Stimulated activated effector memory CD8-positive, alpha-beta T cell treated with anti-CD3 and anti-CD28 coated beads, Interleukin-12 subunit alpha, Interleukin-12 subunit beta, amount 100 ng/mL, for 72 hours (primary cell): ENCODE data around the gene LCP1.

Experiments
- ATAC-seq: fragments of 150-1000 bp; cut with Tn5 transposase; 2 replicates; pipeline ENCODE4 v1.10.0; 2021
- DNase-seq, 2 donors: peaks; one replicate each; pipeline ENCODE4 v3.0.0; 2021 to 2022; ENCODE audit warnings: low spot score in 2 of 2
- H3K27ac Mint-ChIP-seq: one replicate; pipeline ENCODE4 v1.8.0; 2022; ENCODE audit warnings: mild to moderate bottlenecking, mixed read lengths
- H3K36me3 Mint-ChIP-seq: one replicate; pipeline ENCODE4 v1.8.0; 2022; ENCODE audit warnings: mild to moderate bottlenecking, mixed read lengths
- H3K4me1 Mint-ChIP-seq: one replicate; pipeline ENCODE4 v1.8.0; 2022; ENCODE audit warnings: mixed read lengths
- H3K4me3 Mint-ChIP-seq: one replicate; pipeline ENCODE4 v1.8.0; 2022; ENCODE audit warnings: mild to moderate bottlenecking, mixed read lengths
- H3K9me3 Mint-ChIP-seq: one replicate; pipeline ENCODE4 v1.8.0; 2022; ENCODE audit warnings: mixed read lengths

The LCP1 gene

DNA sequence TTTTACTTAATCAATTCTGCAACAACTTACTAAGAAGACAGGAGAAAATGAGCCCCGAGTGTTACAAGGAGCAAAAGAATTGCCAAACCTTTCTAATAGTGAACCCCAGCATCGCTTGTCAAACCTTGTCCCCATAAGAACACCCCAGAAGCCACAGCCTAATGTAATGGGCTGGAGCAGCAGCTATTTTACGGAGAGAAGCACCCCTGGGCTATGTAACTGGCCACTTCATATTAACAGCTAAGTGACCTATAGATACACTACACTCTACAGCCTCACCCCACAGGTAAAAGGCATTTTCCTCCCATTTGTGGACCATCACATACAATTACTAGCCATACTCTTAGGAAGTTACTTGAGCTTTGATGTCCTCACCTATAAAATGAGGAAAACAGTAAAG, 49.9 kb downstream of the LCP1 start:
- no peak overlapping the region for H3K4me3 Mint-ChIP-seq
- ATAC-seq = no peak
- H3K4me1 Mint-ChIP-seq = peaks cover 31% of the 10 kb centered on the region
- no peak for DNase-seq
- H3K36me3 Mint-ChIP-seq = peaks cover 100% of the 10 kb centered on the region
- no peaks in the 10 kb centered on the region for H3K9me3 Mint-ChIP-seq
- H3K27ac Mint-ChIP-seq = peak overlapping the region; percentile 78

DNA sequence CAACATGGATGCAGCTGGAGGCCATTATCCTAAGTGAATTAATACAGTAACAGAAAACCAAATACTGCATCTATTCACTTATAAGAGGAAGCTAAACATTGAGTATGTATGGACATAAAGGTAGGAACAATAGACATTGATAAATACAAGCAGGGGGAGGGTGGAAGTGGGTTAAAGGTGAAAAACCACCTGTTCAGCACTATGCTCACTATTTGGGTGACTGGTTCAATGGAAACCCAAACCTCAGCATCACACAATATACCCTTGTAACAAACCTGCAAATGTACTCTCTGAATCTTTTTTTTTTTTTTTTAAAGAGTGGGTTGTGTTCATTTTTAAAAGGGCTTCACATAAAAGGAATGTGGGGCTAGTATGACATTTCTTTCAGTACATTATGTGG, 50.3 kb downstream of the LCP1 start:
- DNase-seq (no peak), ATAC-seq (no peak)
- Mint-ChIP-seq H3K9me3 (no peaks in the 10 kb centered on the region), H3K27ac (peak overlapping the region; percentile 46), H3K4me3 (no peak overlapping the region), H3K36me3 (peaks cover 100% of the 10 kb centered on the region), H3K4me1 (peaks cover 31% of the 10 kb centered on the region)

DNA sequence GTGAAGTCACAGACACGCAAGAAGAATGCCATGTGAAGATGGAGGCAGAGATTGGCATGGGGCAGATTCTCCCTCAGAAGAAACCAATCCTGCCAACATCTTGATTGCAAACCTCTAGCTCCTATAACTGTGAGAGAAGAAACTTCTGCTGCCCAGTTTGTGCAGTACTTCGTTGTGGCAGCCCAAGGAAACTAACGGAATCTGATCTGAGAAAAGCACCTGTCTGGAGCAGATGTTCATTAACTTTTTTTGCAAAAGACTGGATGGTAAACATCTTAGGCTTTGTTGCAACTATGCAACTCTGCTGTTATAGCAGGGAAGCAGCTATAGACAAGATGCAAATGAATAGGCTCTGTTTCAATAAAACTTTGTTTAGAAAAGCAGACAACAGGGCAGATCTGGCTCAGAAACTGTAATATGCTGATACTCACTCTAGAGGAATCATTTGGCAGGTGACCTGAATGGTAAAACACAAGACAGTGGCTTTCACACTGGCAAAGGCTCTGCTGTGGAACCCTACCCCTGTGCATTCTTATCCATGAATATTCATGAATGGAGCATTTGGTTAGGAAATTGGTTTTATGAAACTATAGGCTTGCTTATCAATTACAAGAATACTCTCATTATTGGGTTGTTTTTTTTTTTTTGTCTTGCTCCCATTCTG, 51.9 kb downstream of the LCP1 start:
- no peaks in the 10 kb centered on the region for H3K9me3 Mint-ChIP-seq
- no peak overlapping the region for H3K4me3 Mint-ChIP-seq
- DNase-seq (no peak), ATAC-seq (no peak)
- H3K36me3 Mint-ChIP-seq = peaks cover 100% of the 10 kb centered on the region
- H3K4me1 Mint-ChIP-seq = peaks cover 32% of the 10 kb centered on the region
- H3K27ac Mint-ChIP-seq = peak overlapping the region; percentile 30

DNA sequence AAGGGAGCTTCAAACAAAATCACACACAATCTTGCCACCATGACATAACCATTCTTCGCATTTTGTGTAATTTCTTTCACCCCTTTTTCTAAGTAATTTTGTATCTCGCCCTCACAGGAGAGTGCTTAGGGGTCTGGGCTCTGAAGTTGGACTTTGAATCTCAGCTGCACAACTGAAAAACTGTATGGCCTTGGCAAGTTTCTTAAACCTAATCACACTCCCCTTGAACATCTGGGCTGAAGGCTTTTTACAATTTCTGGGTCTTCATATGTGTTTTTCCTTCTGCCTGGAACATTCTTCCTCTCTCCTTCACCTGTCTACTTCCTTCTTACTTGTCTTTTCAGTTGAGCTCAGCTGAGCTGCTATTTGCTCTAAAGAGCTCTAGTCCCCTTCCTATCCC, 52.9 kb downstream of the LCP1 start:
- Mint-ChIP-seq H3K4me1 (peaks cover 40% of the 10 kb centered on the region), H3K9me3 (no peaks in the 10 kb centered on the region), H3K27ac (no peak overlapping the region), H3K4me3 (no peak overlapping the region), H3K36me3 (peaks cover 100% of the 10 kb centered on the region)
- no peak for ATAC-seq
- no peak for DNase-seq

DNA sequence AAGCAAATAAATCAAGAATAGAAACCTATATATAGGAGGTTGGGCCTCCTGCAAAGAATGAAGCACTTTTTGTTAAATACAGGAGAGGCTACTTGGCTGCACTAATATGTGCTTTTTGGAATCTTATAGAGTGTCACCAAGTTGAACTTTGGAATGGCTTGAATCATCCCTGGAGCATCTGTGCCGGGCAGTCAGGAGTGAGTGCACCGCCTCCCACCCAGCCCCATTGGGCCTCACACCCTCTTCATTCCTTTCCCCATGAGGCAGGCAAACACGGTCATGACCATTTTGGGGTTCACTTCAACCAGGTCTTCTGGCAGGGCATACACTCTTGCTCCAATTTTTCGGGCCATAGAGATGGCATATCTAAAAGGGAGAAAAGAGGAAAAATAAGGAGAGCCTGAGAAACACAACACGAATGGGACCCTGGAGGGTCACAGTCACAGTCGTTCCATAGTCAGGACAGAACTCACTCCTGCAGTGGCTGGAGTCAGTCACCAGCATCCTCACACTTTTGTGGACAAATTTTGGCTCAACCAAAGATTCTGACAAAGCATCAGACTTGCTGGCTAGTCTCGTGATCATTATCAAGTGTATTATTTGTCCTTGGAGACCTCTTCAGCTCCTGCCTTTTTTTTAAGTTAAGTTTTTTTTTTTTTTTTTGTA, 54.5 kb downstream of the LCP1 start:
- no peak for DNase-seq
- H3K4me3 Mint-ChIP-seq = no peak overlapping the region
- ATAC-seq = no peak
- H3K9me3 Mint-ChIP-seq = no peaks in the 10 kb centered on the region
- H3K27ac Mint-ChIP-seq = peak overlapping the region; percentile 91
- peaks cover 38% of the 10 kb centered on the region for H3K4me1 Mint-ChIP-seq
- peaks cover 94% of the 10 kb centered on the region for H3K36me3 Mint-ChIP-seq

DNA sequence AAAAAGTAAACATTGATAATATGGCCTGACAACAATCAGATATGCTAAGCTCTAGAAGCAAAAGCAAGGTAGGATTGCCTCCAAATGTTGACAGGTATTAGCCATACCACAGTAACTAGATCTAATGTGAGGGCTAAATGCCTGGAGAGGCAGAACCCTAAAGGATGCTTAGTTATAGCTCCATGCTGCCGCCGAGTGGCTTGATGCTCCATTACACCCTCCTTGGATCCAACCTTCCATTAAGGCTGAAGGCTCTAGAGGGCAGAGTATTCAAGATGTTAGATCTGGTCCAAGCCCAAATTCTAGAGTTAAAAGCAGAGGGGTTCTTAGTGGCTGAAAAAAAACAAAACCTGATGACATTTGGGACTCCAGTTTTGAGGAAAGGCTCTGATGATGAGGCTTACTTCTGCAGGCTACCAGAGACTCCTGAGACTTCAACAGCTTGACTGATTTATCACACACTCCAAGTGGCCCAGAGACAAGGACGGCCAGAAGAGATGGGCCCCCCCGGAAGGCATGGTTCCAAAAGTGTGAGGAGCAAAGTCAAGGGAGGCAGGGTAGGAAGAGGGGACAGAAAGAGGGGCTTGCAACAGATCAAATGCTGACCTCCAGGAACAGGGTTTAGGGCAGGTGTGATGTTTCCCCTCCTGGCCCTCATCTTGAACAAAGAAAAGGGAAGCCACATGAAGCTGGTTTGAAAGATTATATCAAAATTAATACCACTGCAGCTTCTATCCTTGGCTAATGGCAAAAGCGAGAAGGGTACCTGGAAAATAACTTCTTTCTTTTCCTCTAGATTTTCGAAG, 55.2 kb downstream of the LCP1 start:
- Mint-ChIP-seq H3K4me3 (no peak overlapping the region), H3K9me3 (no peaks in the 10 kb centered on the region), H3K27ac (peak overlapping the region; percentile 91), H3K36me3 (peaks cover 87% of the 10 kb centered on the region), H3K4me1 (peaks cover 39% of the 10 kb centered on the region)
- DNase-seq (peak; percentile 47 to 80), ATAC-seq (peak; percentile 85)

DNA sequence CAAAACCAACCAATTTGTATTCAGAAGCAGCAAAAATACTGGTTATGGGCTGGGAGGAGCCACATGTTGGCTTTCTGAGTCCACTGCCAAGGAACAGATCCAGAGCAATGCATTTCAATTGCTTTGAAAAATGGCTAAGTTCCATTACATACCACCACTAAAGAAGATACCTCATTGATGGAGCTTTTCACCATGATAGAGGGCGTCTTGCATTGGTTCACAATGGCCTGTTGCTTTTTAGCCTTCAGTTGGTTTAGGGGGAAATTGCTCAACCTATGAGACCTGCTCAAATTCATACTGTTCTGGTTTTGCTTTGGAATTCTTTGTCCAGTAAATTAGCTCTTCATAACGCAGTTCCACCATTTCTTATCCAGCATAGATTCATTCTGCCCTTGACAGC, 55.9 kb downstream of the LCP1 start:
- DNase-seq = no peak
- Mint-ChIP-seq H3K36me3 (peaks cover 80% of the 10 kb centered on the region), H3K4me3 (no peak overlapping the region), H3K9me3 (no peaks in the 10 kb centered on the region), H3K27ac (peak overlapping the region; percentile 91), H3K4me1 (peaks cover 41% of the 10 kb centered on the region)
- ATAC-seq = no peak

DNA sequence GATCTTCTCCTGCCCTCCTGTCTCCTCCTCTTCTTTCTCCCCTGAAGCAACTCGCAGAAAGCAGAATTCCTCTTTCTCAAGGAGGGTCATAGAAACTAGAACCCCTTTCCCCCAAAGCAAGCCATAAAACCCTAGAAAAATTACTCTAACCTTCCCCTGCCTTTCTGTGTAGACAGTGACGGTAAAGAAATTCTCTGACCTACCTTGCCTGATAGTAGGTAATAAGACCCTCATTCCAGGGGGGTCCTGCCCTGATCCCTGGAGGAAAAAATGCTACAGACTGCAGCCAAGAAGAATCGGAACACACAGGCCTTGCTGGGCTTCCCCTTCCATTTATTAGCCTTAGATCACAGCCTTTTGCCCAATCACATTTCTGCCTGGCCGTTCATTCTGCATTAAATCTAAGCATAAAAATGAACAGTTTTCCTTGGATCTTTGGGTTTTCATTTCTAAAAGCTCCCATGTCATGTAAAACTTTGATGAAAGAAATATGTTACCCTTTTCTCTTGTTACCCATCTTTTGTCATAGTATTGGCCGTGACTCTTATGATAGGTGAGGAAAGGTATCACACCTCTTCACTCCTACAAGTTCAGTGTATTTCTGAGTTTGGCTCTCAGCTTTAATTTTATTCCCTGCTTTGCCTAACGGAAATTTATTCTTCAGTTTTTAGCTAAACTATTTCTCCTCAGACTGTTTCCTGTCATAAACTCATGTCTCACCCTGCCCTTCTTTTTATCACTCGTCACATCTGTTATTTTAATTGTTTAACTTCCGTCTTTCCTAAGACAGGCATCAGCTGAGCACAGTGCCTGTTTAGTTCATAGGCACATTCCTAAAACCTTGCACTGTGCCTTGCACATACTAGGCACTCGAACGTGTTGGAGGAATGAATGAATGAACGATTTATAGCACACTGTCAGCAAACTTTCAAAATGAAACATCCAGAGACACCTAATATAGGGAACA, 56.7 kb downstream of the LCP1 start:
- Mint-ChIP-seq H3K9me3 (no peaks in the 10 kb centered on the region), H3K4me3 (peak overlapping the region; percentile 9), H3K27ac (peak overlapping the region; percentile 91), H3K4me1 (peaks cover 41% of the 10 kb centered on the region), H3K36me3 (peaks cover 72% of the 10 kb centered on the region)
- ATAC-seq (no peak), DNase-seq (no peak)

DNA sequence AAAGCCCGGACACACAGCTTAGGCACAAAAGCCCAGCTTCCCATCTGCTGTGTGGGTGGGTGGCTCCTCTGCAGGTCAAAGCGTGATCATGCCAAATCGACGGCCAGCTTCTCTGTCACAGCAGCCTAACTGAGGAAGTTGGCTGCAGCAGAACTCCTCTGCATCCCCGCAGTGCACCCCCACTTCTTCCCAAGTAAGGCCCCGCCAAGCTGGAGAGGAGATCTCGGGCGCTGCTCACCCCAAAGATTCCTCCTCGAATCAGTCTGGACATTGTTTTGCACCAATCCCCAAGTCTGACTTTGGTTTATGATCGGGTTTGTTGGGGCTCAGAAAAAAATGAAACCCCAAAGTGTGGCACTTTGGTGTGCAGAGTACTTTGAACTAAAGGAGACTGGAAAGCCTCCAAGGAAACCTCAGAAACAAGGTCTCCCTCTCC, 57.4 kb downstream of the LCP1 start:
- Mint-ChIP-seq H3K27ac (peak overlapping the region; percentile 91), H3K4me1 (peaks cover 41% of the 10 kb centered on the region), H3K4me3 (peak overlapping the region; percentile 9), H3K9me3 (no peaks in the 10 kb centered on the region), H3K36me3 (peaks cover 65% of the 10 kb centered on the region)
- ATAC-seq = peak; percentile 12
- peak in 1 of 2 donors; percentile 4 for DNase-seq

DNA sequence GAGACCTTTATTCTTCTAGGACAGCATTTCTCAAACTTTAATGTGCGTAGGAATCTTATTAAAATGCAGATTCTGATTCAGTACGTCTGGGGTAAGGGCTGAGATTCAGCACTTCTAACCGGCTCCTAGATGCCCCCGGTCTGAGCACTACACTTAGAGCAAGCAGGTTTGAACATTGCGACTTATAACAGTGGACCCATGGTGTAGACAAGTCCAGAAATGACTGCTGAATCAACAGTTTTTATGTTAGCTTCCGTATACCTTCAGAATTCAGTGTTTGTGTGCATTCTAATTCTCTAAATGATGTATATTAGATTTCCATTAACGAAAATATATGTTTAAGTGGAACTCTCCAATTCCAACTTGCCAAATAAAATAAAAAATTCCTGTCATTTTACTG, 59.7 kb downstream of the LCP1 start:
- no peak for ATAC-seq
- DNase-seq = no peak
- peaks cover 42% of the 10 kb centered on the region for H3K36me3 Mint-ChIP-seq
- no peaks in the 10 kb centered on the region for H3K9me3 Mint-ChIP-seq
- peaks cover 40% of the 10 kb centered on the region for H3K4me1 Mint-ChIP-seq
- no peak overlapping the region for H3K27ac Mint-ChIP-seq
- no peak overlapping the region for H3K4me3 Mint-ChIP-seq

DNA sequence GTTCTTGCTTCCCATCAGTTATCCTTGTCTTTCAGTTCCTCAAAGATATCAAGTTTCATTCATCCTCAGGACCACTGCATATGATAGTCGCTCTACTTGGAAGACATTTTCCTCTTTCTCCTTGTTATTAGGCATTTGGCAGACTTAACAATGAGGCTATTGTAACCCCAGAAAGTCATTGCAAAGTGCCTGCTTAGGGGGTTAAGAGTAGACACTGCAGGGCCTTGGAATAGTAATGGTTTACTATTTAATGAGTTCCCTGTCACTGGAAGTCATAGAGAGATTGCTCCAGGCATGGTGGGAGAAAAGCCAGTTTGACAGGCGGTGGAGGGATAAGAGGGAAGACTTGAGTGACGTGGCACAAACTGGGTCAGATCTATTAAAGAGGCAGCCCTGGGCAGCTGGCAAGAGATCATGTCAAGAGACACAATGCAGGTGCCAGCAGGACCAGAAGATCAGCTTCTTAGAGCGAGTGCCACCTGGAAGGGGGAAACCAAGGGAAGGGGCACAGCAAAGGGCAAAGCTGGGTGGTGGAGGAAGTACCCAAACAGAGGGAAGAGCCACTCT, 60.3 kb downstream of the LCP1 start:
- no peak overlapping the region for H3K4me3 Mint-ChIP-seq
- H3K9me3 Mint-ChIP-seq = no peaks in the 10 kb centered on the region
- DNase-seq (no peak), ATAC-seq (no peak)
- peaks cover 33% of the 10 kb centered on the region for H3K4me1 Mint-ChIP-seq
- H3K27ac Mint-ChIP-seq = no peak overlapping the region
- H3K36me3 Mint-ChIP-seq = peaks cover 36% of the 10 kb centered on the region

DNA sequence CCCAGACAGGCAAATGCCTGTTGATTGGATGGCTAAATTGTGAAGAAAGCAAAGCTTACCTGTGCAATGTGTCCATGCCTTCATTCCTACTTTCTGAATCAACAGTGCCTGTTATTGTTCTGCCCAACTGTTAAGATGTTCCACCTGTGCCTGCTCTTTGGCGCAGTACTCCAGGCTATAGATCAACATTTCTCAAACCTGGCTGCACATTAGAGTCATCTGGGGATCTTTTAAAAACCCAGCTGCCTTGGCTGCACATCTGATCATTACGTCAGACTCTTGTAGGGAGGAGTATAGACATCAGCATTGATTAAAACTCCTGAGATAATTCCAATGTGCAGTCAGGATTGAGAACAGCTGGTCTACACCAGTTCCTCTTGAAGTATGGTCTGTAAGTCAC, 60.9 kb downstream of the LCP1 start:
- H3K36me3 Mint-ChIP-seq = peaks cover 30% of the 10 kb centered on the region
- no peak for ATAC-seq
- H3K27ac Mint-ChIP-seq = no peak overlapping the region
- DNase-seq = no peak
- no peak overlapping the region for H3K4me3 Mint-ChIP-seq
- peaks cover 27% of the 10 kb centered on the region for H3K4me1 Mint-ChIP-seq
- no peaks in the 10 kb centered on the region for H3K9me3 Mint-ChIP-seq

DNA sequence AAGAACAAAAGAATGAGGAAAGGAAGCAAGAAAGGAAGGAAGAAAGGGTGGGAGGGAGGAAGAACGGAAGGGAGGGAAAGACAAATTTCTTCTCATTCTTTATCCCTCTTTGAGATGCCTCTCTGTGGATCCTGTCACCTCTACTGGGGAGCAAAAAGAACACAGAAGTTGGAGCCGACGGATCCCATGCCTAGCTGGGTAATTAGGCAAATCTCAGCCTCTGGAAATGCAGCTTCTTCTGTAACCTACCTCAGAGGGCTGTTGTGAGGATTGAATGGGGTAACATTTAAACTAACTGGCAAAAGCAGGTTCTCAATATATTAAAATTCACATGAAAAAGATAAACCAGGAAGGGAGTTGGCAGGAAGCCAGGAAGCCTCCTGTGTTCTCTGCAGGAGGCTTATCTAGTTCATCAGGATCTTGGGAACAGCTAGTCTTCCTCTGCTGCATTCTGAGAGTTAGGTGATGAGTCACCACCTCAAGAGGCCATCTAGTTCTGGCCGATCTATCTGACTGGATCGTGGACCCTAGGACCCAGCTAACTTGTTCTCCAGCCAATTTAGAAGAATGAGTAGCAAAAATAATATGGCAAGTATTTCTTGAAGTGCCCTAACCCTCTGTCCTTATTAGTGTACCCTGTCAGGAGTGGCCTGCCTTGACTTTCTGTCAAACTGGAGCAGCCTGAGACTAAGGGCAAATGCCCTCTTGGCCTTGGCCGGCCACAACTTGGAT, 61.9 kb downstream of the LCP1 start:
- no peak overlapping the region for H3K4me3 Mint-ChIP-seq
- peaks cover 20% of the 10 kb centered on the region for H3K36me3 Mint-ChIP-seq

More for the DNA sequence above, 61.9 kb downstream of the LCP1 start:
- DNase-seq (no peak), ATAC-seq (no peak)
- Mint-ChIP-seq H3K9me3 (no peaks in the 10 kb centered on the region), H3K27ac (no peak overlapping the region), H3K4me1 (peaks cover 17% of the 10 kb centered on the region)
